NCI-H1092 (cell line): ENCODE results near the gene RXYLT1.
"Not testable (repeated sequence)": the region's sequence is repeated elsewhere in the genome, so short reads cannot be mapped to it uniquely, and the experiment has no call there.

ENCODE experiments used
- DNase-seq: peaks from one replicate; lab custom pipeline; 2025; lab: John Stamatoyannopoulos, UW

Gene RXYLT1

DNA sequence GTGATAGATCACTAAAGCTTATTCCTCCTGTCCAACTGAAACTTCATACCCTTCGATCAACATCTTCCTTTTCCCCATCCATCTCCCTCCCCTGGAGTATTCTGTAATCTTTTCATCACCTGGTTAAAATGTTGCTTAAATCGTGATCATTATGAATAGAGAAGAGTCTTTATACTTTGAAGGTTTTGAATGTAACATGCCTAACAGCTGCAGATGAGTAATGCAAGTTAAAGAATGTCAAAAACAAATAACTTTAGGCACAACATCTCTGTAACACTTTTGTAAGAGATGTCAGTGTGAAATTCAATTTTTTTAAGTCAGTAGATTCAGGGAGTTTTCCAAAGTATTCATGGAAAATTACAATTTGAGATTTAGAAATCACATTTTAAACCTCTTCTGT, 25.0 kb downstream of the RXYLT1 start:
- DNase-seq: no peak

DNA sequence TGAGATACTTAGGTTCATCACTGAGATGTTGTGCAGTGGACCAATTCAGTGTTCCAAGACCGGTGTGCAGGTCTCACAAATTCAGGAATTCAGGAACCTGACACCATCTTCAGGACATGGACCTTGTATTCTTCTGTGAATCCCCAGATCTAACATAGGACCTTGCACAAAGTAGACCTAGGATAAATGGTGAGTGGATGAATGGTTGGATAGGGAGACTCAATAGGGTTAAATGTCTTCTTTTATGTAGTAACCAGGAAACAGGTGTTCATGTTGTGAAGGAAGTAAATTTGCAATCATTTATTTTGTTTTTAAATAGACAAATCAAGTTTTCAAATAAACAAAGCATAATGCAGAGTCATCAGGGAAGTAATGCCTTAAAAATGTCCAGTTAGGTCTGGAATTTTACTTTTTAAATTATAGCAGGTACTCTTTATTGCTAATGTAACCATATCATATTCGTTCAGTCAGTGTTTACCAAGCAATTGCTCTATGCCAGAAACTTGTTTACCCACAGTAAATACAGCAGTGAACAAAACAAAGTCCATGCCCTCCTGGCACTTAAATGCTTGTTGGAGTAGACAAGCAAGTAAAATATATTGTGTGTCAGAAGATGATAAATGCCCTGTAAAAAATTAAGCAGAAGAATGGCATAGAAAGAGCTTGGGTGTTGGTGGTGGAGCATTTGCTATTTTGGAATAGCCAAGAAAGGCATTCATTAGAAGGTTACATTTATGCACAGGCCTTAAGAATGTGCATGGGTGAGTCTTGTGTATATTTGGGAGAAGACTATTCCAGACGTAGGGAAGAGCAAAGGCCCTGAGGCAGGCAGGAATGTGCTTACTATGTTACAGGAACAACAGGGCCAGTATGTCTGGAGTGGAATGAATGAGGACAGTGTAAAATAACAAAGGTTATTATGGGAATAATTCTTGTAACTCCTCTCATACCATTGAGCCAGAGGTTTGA, 26.3 kb downstream of the RXYLT1 start:
- DNase-seq: peak; percentile 74

DNA sequence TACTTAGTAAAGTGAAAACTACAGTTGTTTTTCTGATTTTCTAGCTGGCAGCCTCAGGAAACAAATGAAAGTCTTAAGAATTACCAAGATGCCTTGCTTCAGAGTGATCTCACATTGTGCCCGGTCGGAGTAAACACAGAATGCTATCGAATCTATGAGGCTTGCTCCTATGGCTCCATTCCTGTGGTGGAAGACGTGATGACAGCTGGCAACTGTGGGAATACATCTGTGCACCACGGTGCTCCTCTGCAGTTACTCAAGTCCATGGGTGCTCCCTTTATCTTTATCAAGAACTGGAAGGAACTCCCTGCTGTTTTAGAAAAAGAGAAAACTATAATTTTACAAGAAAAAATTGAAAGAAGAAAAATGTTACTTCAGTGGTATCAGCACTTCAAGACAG, 28.9 kb downstream of the RXYLT1 start:
- no peak for DNase-seq

DNA sequence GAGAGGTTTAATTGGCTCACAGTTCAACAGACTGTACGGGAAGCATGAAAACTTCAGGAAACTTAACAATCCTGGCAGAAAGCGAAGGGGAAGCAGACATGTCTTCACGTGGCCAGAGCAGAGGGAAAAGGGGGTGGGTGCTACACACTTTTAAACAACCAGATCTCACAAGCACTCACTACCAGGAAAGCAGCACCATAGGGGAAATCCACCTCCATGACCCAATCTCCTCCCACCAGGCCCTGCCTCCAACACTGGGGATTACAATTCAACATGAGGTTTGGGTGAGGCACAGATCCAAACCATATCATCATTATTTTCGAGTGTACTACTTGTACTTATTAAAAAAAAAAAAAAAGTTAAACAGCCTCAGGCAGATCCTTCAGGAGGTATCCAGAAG, 29.9 kb downstream of the RXYLT1 start:
- no peak for DNase-seq

DNA sequence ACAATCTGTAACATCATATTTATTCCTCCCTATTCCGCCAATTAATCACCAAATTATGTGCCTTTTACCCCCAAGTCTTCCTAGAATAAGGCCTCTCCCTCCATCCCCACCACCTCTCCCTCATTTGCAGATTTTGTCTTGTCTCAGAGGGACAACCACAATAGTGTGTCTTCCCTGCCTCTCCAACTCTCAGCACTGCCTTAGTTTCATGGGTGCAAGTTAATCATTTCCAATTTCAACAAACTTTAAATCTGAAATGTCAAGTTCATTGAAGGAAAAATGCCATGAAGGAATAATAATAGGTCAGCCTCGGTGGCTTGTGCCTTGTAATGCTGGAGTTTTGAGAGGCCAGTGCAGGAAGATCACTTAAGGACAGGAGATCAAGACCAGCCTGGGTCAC, 31.6 kb downstream of the RXYLT1 start:
- no peak for DNase-seq

DNA sequence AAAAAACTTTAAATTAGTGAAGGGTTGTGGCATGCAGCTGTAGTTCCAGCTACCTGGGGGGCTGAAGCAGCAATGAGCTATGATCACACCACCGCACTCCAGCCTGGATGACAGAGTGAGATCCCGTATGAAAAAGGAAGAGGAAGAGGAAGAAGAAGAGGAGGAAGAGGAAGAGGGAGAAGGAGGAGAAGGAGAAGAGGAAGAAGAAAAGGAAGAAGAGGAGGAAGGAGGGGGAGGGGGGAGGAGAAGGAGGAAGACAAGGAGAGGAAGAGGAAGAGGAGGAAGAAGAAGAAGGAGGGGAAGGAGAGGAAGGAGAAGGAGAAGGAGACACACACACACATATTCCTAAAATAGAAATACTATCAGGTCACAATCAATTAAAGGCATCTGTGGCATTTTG, 32.0 kb downstream of the RXYLT1 start:
- no peak for DNase-seq

DNA sequence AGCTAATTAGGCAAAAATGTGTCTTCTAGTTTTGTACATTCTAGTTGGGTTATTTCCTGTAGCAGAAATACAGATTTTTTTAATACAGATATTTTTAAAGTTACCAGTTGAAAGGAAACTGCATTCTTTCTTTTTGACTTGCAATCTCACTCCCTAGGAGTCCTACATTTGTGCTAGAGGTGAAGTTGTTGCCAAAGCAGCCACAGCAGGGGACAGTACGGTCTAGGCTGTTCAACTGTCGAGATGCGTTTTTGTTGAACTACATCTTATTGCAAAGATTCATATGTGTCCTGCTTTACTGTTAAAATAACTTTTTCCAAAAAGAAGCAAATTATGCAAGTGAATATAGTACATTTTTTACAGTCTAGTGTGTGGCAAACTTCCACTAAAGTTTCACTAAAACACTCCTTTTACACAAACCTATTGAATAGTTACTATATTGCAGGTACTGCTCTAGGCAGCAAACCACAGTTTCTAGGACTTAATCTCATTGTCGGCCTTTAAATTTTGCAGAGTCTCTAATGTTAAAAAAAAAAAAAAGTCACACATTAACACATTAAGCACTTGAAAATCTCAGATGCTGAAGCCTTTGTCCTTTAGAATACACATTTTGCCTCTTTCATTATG, 34.5 kb downstream of the RXYLT1 start:
- no peak for DNase-seq

DNA sequence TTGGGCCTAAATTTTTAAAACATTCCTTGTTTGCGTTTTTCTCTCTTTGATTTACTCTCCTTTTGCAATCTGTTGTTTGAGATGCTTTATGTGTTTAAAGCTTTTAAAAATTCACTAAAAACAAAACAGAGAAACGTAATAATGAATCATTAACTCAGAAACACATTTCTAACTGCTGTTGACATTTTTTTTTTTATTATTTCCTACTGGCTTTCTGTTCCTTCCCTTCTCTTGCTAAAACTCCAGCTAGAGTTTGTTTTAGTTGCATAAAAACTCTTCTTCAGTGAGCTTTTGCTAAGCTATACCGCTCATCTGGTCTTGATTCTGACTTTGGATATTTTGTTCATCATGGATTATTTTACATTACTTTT, 35.8 kb downstream of the RXYLT1 start:
- no peak for DNase-seq

DNA sequence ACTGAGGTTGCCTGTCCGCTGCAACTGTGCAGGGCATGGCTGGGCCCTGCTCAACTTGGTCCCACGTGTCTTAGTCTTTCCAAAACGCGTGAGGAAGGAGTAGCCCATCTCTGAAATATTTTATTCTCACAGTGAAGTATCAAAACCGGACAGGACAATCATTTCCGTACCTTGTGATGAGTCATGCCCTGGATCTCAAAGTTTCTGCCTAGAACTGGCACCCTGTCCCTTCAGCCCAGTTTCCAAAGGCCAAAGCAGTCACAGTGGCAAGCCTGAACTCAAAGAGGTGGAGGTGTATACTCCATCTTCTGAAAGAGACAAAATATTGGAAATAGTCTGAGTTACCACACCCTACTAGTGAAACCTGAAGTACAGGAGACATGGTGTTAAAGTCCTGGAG, 36.3 kb downstream of the RXYLT1 start:
- no peak for DNase-seq

DNA sequence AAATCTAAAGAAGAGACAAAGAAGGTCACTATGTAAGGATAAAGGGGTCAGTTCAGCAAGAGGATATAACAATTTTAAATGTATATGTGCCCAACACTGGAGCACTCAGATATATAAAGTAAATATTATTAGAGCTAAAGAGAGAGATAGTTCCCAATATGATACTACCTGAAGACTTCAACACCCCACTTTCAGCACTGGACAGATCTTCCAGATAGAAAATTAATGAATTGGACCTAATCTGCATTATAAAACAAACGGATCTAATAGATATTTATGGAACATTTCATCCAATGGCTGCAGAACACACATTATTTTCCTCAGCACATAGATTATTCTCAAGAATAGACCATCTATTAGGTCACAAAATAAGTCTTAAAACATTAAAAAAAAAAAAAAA, 40.7 kb downstream of the RXYLT1 start:
- DNase-seq: no peak

DNA sequence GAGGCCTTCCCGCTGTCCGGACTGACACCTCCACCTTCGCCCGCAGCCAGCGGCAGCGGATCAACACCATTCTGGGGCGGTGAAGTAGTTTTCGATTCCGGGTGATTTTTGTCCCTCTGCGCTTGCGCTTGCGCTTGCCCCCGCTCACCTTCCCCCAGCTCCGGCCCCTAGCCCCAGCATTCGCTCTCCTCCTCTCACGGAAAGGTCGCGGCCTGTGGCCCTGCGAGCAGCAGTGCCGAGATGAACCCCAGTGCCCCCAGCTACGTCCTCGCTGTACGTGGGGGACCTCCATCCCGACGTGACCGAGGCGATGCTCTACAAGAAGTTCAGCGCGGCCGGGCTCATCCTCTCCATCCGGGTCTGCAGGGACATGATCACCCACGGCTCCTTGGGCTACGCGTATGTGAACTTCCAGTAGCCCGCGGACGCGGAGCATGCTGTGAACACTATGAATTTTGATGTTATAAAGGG, 42.1 kb downstream of the RXYLT1 start:
- no peak for DNase-seq

DNA sequence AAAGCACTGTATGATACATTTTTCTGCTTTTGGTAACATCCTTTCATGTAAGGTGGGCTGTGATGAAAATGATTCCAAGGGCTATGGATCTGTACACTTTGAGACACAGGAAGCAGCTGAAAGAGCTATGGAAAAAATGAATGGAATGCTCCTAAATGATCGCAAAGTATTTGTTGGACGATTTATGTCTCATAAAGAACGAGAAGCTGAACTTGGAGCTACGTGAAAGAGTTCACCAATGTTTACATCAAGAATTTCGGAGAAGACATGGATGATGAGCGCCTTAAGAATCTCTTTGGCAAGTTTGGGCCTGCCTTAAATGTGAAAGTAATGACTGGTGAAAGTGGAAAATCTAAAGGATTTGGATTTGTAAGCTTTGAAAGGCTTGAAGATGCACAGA, 42.6 kb downstream of the RXYLT1 start:
- DNase-seq: no peak

DNA sequence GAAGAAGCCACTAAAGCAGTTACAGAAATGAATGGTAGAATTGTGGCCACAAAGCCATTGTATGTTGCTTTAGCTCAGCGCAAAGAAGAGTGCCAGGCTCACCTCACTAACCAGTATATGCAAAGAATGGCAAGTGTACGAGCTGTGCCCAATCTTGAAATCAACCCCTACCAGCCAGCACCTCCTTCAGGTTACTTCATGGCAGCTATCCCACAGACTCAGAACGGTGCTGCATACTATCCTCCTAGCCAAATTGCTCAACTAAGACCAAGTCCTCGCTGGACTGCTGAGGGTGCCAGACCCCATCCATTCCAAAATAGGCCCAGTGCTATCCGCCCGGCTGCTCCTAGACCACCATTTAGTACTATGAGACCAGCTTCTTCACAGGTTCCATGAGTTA, 43.3 kb downstream of the RXYLT1 start:
- DNase-seq: no peak

DNA sequence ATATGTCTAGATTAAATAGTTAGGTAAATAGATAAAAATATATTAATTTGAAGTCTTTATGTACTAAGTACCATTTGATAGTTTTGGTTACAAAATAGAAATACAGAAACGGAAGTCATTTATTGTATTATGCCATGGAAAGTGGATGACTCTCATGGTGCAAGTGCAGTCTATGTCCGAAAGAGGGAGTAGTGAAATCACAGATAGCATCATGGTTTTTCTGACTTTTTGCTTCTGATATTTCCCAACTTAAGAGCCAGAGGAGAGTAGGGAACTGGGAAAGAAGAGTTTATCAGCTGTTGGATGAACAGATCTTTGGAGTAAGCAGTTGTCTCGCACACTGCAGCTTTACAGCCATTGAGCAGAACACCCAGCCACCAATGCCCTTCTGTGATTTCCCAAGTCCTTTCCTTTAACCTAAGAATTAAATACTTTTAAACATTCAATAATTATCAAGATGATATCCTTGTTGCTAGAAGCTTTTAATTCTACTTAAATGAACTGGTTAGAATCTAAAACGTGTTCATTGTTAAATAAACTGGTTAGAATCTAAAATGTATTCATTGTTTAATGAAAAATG, 46.4 kb downstream of the RXYLT1 start:
- no peak for DNase-seq

DNA sequence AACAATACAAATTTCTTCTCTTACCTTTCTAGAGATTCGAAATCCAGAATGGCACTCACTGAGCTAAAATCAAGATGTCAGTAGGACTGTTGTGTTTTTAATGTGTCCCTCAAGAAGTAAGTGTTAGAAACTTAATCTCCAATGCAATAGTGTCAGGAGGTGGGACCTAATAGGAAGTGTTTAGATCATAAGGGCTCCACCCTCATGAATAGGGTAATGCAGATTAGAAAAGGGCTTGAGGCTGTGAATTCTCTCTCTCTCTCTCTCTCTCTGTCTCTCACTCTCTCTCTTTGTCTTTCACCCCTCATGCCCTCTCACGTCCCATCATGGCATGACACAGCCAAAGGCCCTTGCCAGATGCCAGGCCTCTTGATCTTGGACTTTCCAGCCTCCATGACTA, 49.2 kb downstream of the RXYLT1 start:
- no peak for DNase-seq

DNA sequence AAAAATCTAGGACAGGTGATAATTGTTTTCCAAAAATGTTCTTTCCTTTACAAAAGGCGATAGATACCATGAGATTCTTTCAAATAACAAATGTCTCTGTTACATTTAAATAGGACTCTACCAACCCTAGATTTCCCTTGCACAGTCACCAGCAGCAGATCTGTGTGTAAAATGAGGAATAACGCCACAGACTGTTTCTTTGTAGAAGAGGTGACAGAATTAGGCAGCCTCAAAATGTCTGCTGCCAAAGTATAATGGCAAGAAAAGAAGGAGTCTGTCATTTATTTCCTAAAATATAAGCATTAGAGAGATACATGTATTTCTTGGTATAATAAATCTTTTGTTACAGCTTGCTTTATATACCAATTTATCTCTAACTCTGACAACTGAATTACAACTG, 56.3 kb downstream of the RXYLT1 start:
- DNase-seq: no peak

DNA sequence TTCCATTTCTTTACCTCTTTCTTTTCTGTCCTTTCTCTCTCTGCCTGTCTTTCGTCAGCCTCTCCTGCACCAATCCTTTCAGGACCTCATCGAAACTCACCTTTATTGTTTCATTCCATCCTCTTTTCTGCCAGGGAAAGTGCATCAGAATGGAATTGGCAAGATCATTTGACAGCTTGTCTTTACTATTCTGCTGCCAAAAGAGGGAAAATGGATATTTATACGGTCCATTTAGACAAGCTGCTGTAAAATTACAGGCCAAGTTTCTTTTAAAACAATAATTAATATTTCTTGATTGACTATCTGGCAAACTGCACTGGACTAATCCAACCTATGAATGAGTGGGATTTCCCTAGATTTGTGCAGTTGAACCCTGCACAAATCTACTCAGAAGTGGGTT, 57.2 kb downstream of the RXYLT1 start:
- no peak for DNase-seq

DNA sequence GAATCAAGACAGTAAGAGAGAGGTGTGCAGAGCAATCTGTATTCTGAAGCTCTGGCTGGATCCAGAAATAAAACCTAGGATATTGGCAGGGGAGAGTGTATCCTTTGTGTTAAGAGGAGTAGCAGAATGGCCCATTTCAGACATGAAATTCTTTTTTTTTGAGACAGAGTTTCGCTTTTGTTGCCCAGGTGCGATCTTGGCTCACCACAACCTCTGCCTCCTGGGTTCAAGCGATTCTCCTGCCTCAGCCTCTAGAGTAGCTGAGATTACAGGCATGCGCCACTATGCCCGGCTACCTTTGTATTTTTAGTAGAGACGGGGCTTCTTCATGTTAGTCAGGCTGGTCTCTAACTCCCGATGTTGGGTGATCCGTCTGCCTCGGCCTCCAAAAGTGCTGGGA, 58.7 kb downstream of the RXYLT1 start:
- DNase-seq: no peak

DNA sequence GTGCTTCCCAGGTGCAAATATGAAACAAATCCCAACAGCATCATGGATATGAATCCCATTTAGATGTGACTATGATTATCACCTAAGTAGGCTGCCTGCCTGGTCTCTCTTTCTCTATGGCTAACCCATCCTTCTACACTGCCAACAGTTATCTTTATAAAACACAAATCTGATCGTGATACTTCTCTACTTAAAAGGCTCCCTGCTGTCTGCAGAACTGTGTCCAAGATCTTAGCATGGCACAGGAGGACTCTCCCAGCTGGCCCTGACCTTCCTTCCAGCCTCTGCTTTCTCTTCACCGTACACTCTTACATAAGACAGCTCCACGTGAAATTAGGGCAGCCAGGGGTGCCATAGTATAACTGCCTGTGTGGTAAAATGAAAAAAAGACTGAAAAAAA, 61.3 kb downstream of the RXYLT1 start:
- no peak for DNase-seq

DNA sequence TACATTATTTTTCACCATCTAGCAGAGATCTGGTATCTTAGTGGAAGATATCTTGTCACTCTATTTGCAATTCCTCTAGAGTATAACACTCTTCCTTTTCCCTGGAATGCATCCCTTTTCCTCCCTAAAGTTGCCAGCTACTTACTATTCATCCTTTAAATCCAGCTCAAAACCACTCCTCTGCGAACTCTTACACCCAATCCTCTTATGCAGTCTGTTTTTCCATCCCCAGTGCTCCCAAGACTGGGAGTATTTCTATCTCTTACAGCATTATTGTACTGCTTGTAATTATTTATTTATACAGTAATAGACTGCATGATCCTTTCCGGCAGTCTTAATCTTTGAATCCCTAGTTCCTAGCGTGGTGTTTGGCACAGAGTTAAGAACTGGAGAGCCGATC, 61.9 kb downstream of the RXYLT1 start:
- no peak for DNase-seq

DNA sequence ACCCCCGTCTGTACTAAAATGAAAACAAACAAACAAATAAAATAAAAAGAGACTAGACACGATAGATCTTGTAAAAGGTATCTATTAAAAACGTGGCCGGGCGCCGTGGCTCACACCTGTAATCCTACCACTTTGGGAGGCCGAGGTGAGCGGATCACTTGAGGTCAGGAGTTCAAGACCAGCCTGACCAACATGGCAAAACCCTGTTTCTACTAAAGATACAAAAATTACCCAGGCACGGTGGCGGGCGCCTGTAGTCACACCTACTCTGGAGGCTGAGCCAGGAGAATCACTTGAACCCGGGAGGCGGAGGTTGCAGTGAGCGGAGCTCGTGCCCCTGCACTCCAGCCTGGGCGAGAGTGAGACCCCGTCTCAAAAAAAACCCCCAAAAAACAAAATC, 63.0 kb downstream of the RXYLT1 start:
- DNase-seq: not testable (repeated sequence)

DNA sequence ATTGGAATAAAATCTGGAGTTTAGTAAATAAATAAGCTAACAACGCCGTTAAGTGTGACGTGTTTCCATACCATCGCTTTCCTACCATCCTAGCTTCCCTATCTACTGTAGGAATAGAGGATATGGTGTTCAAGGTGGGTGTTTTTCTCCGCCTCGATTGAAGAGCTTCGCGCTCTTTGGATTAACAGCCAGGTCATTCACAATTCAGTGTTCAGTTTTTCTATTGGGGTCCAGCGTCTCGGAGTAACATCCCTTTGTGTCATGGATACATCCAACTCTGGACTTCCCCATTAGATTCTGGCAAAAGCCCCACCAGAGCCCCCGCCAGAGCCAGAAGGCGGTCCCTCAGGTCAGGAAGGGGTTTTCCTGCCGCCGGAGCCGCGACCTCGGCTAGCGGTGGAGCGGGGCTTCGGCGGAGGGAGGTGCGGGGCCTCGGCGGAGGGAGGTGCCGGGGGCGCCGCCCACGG, 63.6 kb downstream of the RXYLT1 start:
- no peak for DNase-seq
